GM15510 (cell line): ENCODE data around the gene TSHZ2.

Experiments
- POLR2A ChIP-seq: IDR thresholded peaks from 3 replicates; pipeline ENCODE4 v1.6.1; 2011; ENCODE audit warnings: borderline replicate concordance; ENCODE audit not compliant: insufficient read length; ENCODE audit errors: extremely low read depth

The TSHZ2 gene

GRCh38 chr20:53408691-53409446 lies 436.7 kb downstream of the TSHZ2 start:
- TF ChIP-seq POLR2A: no peak

GRCh38 chr20:53409447-53409717 lies 437.2 kb downstream of the TSHZ2 start:
- no peak for TF ChIP-seq POLR2A

- TF ChIP-seq POLR2A: no peak
These were observed 439.0 kb downstream of the TSHZ2 start for GRCh38 chr20:53411129-53411528.

GRCh38 chr20:53411891-53412290 lies 439.7 kb downstream of the TSHZ2 start:
- TF ChIP-seq POLR2A: no peak

- TF ChIP-seq POLR2A: no peak
These were observed 440.5 kb downstream of the TSHZ2 start for GRCh38 chr20:53412577-53413185.

GRCh38 chr20:53413186-53413631 lies 441.1 kb downstream of the TSHZ2 start:
- TF ChIP-seq POLR2A: no peak

GRCh38 chr20:53419693-53420460 lies 447.7 kb downstream of the TSHZ2 start:
- TF ChIP-seq POLR2A: no peak

- TF ChIP-seq POLR2A: no peak
These were observed 449.2 kb downstream of the TSHZ2 start for GRCh38 chr20:53421343-53421742.

- TF ChIP-seq POLR2A: no peak
These were observed 449.9 kb downstream of the TSHZ2 start for GRCh38 chr20:53422039-53422438.

- no peak for TF ChIP-seq POLR2A
These were observed 451.5 kb downstream of the TSHZ2 start for GRCh38 chr20:53423587-53424146.

- no peak for TF ChIP-seq POLR2A
These were observed 453.3 kb downstream of the TSHZ2 start for GRCh38 chr20:53425481-53425880.

GRCh38 chr20:53425941-53426340 lies 453.8 kb downstream of the TSHZ2 start:
- TF ChIP-seq POLR2A: no peak

- TF ChIP-seq POLR2A: no peak
These were observed 454.7 kb downstream of the TSHZ2 start for GRCh38 chr20:53426766-53427312.

- no peak for TF ChIP-seq POLR2A
These were observed 455.8 kb downstream of the TSHZ2 start for GRCh38 chr20:53427951-53428350.

- TF ChIP-seq POLR2A: no peak
These were observed 456.4 kb downstream of the TSHZ2 start for GRCh38 chr20:53428588-53428987.

GRCh38 chr20:53428996-53429395 lies 456.8 kb downstream of the TSHZ2 start:
- no peak for TF ChIP-seq POLR2A

- no peak for TF ChIP-seq POLR2A
These were observed 462.5 kb downstream of the TSHZ2 start for GRCh38 chr20:53434662-53435061.
